Measurements from ENCODE around the gene NXPH2.

The NXPH2 gene

GRCh38 chr2:138632066-138632620 lies 148.0 kb downstream of the NXPH2 start:
- DNase-seq, result no peak

DNA sequence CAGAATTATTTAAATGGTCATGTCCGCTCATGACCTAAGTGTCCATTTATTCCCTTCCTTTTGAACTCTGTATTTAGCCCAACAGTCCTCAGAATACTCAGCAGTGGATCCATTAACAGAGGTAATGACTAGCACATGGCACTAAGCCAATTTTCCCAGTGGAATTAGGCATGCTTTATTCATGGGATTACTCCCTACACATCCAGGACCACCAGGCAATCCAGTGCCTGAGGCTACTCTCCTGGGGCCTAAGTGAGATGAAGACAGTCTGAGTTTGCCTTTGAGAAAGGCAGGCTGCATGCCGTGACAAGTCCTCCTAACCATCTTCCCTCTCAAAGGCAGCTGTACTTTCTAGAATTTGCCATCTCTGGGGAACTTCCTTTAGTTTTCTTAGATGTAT lies 150.0 kb downstream of the NXPH2 start:
- no peak for DNase-seq

- no peak for DNase-seq
Observed at GRCh38 chr2:138626148-138626547, 154.0 kb downstream of the NXPH2 start.

GRCh38 chr2:138622613-138623012 lies 157.6 kb downstream of the NXPH2 start:
- no peak for DNase-seq

DNA sequence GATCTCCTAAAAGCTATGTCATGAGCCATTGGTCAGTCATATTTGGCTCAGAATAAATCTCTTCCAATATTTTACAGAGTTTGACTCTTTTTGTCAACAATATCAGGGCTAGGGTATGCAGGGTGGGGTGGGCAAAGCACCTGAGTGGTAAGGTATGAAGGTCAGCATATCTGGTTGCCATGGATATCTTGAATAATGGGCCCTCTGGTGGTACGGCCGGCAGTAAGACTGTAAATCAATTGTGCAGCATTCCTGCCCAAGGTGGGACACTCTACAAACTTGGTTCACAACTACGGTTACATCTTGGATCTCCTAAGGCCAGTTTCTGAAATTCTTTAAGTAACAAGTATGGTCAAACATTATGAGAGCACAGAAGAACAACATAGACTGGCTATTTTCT lies 159.1 kb downstream of the NXPH2 start:
- DNase-seq, result no peak

DNA sequence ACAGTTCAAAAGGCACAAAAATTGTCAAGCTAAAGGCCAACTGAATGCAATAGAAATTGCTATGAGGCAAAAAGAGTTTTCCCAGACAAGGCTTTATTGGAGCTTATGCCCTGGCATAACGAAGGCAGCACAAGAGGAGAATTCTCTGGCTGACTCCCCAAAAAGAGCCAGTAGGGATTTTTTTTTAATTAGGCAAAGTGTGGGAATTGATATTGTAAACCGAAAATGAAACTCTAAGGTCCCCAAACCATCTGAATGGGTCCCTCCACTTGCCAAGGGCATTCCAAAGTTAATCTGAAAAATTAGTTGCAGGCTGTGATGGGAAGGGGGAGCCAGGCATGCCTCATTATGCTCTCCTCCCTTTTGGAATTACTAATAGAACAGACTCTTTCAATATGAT lies 159.8 kb downstream of the NXPH2 start:
- DNase-seq, result no peak

Data from NCI-H510A (cell line).